Measurements from ENCODE around the gene MBD1. TPM values are rescaled to one million over a fixed set of nuclear protein-coding genes. Genes with fewer than 3 reads are reported as not detected.

MBD1 gene
- total and polyA plus RNA-seq, 8 donors: 27.2 to 46.9 (median 33.9) TPM

DNA sequence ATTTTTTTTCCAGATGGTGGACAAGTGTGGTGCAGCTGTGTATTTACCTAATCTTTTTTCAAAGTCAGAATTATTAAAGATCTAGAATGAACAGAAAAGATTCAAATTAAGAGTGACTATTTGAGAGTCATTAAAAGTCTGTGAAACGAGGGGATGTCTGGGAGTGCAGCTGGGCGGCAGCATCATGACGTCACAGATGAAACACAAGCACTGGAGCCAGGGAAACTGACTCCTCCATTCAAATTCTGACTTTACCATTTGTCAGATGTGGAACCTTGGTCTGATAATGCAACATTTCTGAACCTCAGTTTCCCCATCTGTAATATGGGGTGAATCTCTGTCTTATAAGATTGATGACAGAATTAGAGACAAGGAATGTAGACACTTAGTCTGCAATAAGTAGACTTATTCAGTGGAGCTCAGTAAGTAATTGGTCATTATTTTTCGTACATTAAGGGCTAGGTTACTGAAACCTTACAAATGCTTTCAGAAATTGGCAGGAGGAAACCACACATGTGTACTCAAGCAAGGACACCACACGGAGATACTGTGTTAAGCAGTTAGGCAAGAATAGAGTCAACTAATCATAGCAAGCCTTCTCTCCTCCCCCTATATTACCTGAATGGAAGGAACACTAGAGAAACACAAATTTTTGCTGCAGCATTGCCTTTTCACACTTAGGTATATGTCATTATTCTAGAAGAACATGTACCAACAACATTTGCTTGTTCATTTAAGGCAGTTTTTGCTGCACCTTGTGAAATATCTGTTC lies 34.0 kb upstream of the MBD1 start:
- FAIRE-seq (no peak), ATAC-seq (peak in 1 of 4 donors; percentile 41), DNase-seq (no peak)
- WGBS, 2 donors: 55% methylated on average over 5 of the region's 5 CpGs
- no peak overlapping the region for H3K4me3 ChIP-seq
- H3K9me3 ChIP-seq: no peaks in the 10 kb centered on the region
- no peak overlapping the region for H3K27ac ChIP-seq
- H3K4me1 ChIP-seq: no peaks in the 10 kb centered on the region
- TF ChIP-seq, protein P1, sequence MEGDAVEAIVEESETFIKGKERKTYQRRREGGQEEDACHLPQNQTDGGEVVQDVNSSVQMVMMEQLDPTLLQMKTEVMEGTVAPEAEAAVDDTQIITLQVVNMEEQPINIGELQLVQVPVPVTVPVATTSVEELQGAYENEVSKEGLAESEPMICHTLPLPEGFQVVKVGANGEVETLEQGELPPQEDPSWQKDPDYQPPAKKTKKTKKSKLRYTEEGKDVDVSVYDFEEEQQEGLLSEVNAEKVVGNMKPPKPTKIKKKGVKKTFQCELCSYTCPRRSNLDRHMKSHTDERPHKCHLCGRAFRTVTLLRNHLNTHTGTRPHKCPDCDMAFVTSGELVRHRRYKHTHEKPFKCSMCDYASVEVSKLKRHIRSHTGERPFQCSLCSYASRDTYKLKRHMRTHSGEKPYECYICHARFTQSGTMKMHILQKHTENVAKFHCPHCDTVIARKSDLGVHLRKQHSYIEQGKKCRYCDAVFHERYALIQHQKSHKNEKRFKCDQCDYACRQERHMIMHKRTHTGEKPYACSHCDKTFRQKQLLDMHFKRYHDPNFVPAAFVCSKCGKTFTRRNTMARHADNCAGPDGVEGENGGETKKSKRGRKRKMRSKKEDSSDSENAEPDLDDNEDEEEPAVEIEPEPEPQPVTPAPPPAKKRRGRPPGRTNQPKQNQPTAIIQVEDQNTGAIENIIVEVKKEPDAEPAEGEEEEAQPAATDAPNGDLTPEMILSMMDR (IDR thresholded peaks at IDR 0.05): no peak
- H3K27me3 ChIP-seq: no peaks in the 10 kb centered on the region
- H3K36me3 ChIP-seq: no peaks in the 10 kb centered on the region
- intact Hi-C loops (cut with DNase I): no loop called here

- Histone ChIP-seq H3K4me1 (no peaks in the 10 kb centered on the region), H3K36me3 (no peaks in the 10 kb centered on the region), H3K4me3 (no peak overlapping the region), H3K27ac (no peak overlapping the region), H3K27me3 (no peaks in the 10 kb centered on the region), H3K9me3 (no peaks in the 10 kb centered on the region)
- no peak for ATAC-seq
- TF ChIP-seq, protein P1 (IDR thresholded peaks at IDR 0.05): no peak
- no peak for FAIRE-seq
- intact Hi-C loops (cut with DNase I): no loop called here
- 36 to 48% methylated on average over 2 of the region's 2 CpGs for WGBS, 2 donors
- DNase-seq: no peak
Measured at GRCh38 chr18:50313873-50314460, 32.6 kb upstream of the MBD1 start.

DNA sequence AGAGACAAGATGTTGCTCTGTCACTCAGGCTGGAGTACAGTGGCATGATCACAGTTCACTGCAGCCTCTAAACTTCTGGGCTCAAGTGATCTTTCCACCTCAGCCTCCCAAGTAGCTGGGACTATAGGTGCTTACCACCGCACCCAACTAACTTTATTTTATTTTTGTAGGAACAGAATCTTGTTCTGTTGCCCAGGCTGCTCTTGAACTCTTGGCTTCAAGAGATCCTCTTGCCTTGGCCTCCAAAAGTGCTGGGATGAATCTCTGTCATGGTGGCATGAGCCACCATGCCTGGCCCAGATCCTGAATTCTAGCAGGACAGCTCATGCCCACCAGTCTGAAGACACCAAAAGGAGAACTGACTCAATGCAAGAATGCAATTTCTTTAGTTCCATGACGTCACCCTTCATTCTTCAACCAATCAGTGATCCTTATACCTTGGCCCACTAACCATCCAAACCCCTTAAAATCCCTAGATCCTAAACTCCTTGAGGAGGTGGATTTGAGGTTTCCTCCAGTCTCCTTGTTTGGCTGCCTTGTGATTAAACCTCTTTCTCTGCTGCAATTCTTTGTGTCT lies 31.8 kb upstream of the MBD1 start:
- TF ChIP-seq, protein P1 (IDR thresholded peaks at IDR 0.05): no peak
- Histone ChIP-seq H3K27me3 (no peaks in the 10 kb centered on the region), H3K27ac (no peak overlapping the region), H3K9me3 (no peaks in the 10 kb centered on the region), H3K36me3 (no peaks in the 10 kb centered on the region), H3K4me1 (peaks cover 0 to 4% (median 0%) of the 10 kb centered on the region in 3 donors), H3K4me3 (no peak overlapping the region)
- FAIRE-seq: no peak
- intact Hi-C loops (cut with DNase I): no loop called here
- 89 to 92% methylated on average over 2 of the region's 2 CpGs for WGBS, 2 donors
- ATAC-seq: no peak
- DNase-seq: no peak

DNA sequence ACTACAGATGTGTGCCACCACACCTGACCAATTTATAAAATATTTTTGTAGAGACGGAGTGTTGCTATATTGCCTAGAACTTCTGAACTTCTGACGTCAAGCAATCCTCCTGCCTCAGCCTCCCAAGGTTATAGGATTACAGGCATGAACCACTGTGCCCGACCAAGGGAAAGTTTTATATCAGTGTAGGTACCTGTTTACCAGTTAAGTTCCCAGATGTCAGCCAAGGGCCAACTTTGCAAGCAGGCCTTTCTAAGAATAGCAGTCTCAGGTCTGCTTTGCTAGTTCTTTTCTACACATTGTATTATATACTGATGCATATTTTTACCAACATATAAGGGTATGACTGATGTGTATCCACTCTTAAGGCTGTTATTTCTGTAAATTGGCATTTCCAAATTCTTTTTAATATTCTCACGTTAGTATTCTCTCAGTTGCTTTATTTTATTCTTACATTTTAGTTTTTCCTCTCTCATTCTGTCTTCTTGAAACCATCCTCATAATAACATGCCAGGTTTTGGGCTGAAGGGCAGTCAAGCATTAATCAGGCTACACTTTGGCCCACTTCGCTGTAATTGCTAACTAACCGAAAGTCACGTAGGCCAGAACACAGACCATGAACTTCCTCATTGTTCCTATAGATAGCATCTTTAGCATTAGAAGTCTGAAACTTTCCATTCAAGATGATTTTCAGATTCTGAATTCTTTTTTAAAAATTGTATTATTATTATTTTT lies 31.1 kb upstream of the MBD1 start:
- TF ChIP-seq, protein P1 (IDR thresholded peaks at IDR 0.05): no peak

More for the DNA sequence above, 31.1 kb upstream of the MBD1 start:
- Histone ChIP-seq H3K4me3 (no peak overlapping the region), H3K27me3 (no peaks in the 10 kb centered on the region), H3K27ac (no peak overlapping the region), H3K36me3 (no peaks in the 10 kb centered on the region), H3K4me1 (peaks cover 0 to 6% (median 0%) of the 10 kb centered on the region in 3 donors), H3K9me3 (no peaks in the 10 kb centered on the region)
- ATAC-seq: no peak
- DNase-seq: no peak
- FAIRE-seq: no peak
- 75 to 78% methylated on average over 7 of the region's 7 CpGs for WGBS, 2 donors
- intact Hi-C loops (cut with DNase I): no loop called here
